ENCODE data around the gene TUBA1C.
A peak's percentile ranks its signal among the peaks of the same experiment; 100 is the strongest.
"Not testable (repeated sequence)": the region's sequence is repeated elsewhere in the genome, so short reads cannot be mapped to it uniquely, and the experiment has no call there.

The TUBA1C gene

GRCh38 chr12:49255857-49256637 is 8.8 kb upstream of the TUBA1C start:
- DNase-seq (ENCODE audit: low read depth in 3 of 3) = no peak

- DNase-seq (ENCODE audit: low read depth in 3 of 3) = not testable (repeated sequence)
Measured at GRCh38 chr12:49257508-49258184, 7.2 kb upstream of the TUBA1C start.

GRCh38 chr12:49259452-49259851 is 5.4 kb upstream of the TUBA1C start:
- DNase-seq (ENCODE audit: low read depth in 3 of 3) = no peak

DNA sequence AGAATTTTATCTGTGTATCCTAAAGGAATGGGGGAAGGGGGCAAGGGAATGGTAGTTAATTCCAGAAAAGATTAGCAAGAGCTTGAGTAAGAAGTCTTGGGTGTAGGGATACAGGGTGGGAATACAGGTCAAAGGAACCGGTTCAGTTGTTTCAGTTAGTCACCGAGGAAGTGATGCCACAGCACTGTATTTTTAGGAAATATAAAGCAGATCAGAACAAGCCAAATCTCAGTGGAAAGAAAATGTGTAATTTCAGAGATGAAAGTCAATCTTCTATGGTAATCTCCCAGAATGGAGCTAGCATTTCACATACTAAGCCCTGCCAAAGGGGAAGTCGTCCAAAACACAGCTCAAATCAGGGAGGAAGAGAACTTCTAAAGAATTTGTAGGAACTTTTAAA is 4.7 kb upstream of the TUBA1C start:
- no peak for DNase-seq (ENCODE audit: low read depth in 3 of 3)

- DNase-seq (ENCODE audit: low read depth in 3 of 3) = no peak
Measured at GRCh38 chr12:49260571-49261363, 4.1 kb upstream of the TUBA1C start.

- DNase-seq (ENCODE audit: low read depth in 3 of 3) = no peak
Measured at GRCh38 chr12:49261721-49262120, 3.2 kb upstream of the TUBA1C start.

GRCh38 chr12:49263400-49263763 is 1.5 kb upstream of the TUBA1C start:
- DNase-seq (ENCODE audit: low read depth in 3 of 3) = no peak

DNA sequence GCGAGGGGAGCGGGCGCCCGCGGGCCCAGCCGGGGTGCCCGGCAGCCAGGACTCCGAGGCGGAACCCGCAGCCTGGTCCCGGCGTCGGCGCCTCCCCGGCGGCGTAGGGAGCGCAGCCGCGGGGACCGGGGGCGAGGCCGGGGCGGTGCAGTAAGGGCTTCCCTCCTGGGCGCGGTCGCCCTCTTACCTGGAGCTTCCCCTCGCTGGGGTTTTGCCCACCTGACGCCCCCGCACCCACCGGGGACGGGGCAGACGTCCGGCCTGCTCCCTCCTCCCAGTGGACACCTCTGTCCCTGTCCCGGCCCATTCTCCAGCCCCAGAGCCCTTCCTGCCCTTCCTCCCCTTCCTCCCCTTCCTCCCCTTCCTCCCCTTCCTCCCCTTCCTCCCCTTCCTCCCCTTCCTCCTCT is 413 bp upstream of the TUBA1C start:
- peak in 1 of 3 experiments; percentile 54 for DNase-seq (ENCODE audit: low read depth in 3 of 3)

GRCh38 chr12:49269191-49269590 is 4.3 kb downstream of the TUBA1C start:
- not testable (repeated sequence) for DNase-seq (ENCODE audit: low read depth in 3 of 3)

- DNase-seq (ENCODE audit: low read depth in 3 of 3) = no peak
Measured at GRCh38 chr12:49272790-49273725, 8.2 kb downstream of the TUBA1C start.

- no peak for DNase-seq (ENCODE audit: low read depth in 3 of 3)
Measured at GRCh38 chr12:49273726-49274395, 9.0 kb downstream of the TUBA1C start.

- no peak for DNase-seq (ENCODE audit: low read depth in 3 of 3)
Measured at GRCh38 chr12:49274396-49275069, 9.7 kb downstream of the TUBA1C start.

GRCh38 chr12:49276304-49277290 is 11.7 kb downstream of the TUBA1C start:
- no peak for DNase-seq (ENCODE audit: low read depth in 3 of 3)

GRCh38 chr12:49277466-49277865 is 12.6 kb downstream of the TUBA1C start:
- no peak for DNase-seq (ENCODE audit: low read depth in 3 of 3)

DNA sequence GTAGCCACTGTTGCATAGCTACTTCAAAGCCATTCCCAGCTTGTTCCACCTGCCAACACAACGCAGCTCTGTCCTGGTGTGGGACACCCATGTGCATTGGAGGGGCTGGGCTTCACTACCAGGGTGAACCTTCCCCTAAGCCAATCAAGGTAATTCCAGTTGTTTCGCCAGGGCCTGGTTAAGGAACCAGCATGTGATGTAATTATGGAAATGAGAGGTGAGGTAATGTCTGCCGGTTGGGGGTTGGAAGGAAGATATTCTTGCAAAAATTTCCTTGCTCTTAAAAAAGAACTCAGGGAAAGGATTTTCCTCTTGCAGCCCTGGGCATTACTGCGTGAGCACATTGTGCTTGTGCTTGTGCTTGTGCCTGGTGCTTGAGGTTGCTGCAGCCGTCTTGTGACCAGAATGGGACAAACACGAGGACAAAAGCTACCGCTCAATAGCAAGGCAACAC is 14.9 kb downstream of the TUBA1C start:
- DNase-seq (ENCODE audit: low read depth in 3 of 3) = no peak

DNA sequence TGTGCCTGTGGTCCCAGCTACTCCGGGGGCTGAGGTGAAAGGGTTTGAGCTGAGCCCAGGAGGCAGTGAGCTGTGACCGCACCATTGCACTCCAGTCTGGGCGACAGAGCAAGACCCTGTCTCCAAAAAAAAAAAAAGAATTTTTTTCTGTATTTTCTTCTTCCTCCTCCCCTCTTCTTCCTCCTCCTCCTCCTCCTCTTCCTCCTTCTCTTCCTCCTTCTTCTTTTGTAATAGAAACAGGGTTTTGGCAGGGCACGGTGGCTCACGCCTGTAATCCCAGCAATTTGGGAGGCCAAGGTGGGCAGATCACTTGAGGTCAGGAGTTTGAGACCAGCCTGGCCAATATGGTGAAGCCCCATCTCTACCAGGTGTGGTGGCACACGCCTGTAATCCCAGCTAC is 15.7 kb downstream of the TUBA1C start:
- DNase-seq (ENCODE audit: low read depth in 3 of 3) = not testable (repeated sequence)

GRCh38 chr12:49282302-49282701 is 17.4 kb downstream of the TUBA1C start:
- DNase-seq (ENCODE audit: low read depth in 3 of 3) = no peak

DNA sequence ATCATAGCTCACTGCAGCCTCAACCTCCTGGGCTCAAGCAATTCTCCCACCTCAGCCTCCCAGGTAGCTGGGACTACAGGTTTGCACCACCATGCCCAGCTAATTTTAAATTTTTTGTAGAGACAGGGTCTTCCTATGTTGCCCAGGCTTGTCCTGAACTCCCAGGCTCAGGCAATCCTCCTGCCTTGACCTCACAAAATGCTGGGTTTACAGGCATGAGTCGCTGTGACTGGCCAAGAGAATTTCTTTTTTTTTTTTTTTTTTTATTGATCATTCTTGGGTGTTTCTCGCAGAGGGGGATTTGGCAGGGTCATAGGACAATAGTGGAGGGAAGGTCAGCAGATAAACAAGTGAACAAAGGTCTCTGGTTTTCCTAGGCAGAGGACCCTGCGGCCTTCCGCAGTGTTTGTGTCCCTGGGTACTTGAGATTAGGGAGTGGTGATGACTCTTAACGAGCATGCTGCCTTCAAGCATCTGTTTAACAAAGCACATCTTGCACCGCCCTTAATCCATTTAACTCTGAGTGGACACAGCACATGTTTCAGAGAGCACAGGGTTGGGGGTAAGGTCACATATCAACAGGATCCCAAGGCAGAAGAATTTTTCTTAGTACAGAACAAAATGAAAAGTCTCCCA is 18.0 kb downstream of the TUBA1C start:
- not testable (repeated sequence) for DNase-seq (ENCODE audit: low read depth in 3 of 3)

All from stimulated activated CD4-positive, alpha-beta T cell treated with anti-CD3 and anti-CD28 coated beads, TNF-alpha, amount 100 ng/mL, for 24 hours (primary cell).